ENCODE data around the gene LHPP.

Gene LHPP

GRCh38 chr10:124572751-124573150 is 111.1 kb downstream of the LHPP start:
- no peak overlapping the region for H3K27ac ChIP-seq (replicated peaks)
- no peak overlapping the region for H3K4me3 ChIP-seq (replicated peaks; ENCODE audit: insufficient read depth, low read length)
- no peak for TF ChIP-seq REST (IDR thresholded peaks at IDR 0.05; ENCODE audit: insufficient replicate concordance, low read depth)
- TF ChIP-seq GABPA (IDR thresholded peaks at IDR 0.05; ENCODE audit: low read depth) = no peak
- TF ChIP-seq CTCF (IDR thresholded peaks at IDR 0.05; ENCODE audit: insufficient read depth, low read length) = no peak
- no peak for TF ChIP-seq POLR2AphosphoS5 (IDR thresholded peaks at IDR 0.05; ENCODE audit: low read depth)
- TF ChIP-seq SPI1 (IDR thresholded peaks at IDR 0.05; ENCODE audit: borderline replicate concordance, low read depth) = no peak
- no peaks in the 10 kb centered on the region for H3K27me3 ChIP-seq (ENCODE audit: insufficient read depth, poor library complexity, severe bottlenecking)
- no peak for DNase-seq (ENCODE audit: low read depth in 1 of 2, low spot score in 1 of 2)

GRCh38 chr10:124573726-124574455 is 112.3 kb downstream of the LHPP start:
- Histone ChIP-seq H3K27ac (replicated peaks) (no peak overlapping the region), H3K4me3 (replicated peaks; ENCODE audit: insufficient read depth, low read length) (no peak overlapping the region), H3K27me3 (ENCODE audit: insufficient read depth, poor library complexity, severe bottlenecking) (no peaks in the 10 kb centered on the region)
- no peak for TF ChIP-seq GABPA (IDR thresholded peaks at IDR 0.05; ENCODE audit: low read depth)
- no peak for TF ChIP-seq SPI1 (IDR thresholded peaks at IDR 0.05; ENCODE audit: borderline replicate concordance, low read depth)
- no peak for TF ChIP-seq REST (IDR thresholded peaks at IDR 0.05; ENCODE audit: insufficient replicate concordance, low read depth)
- TF ChIP-seq POLR2AphosphoS5 (IDR thresholded peaks at IDR 0.05; ENCODE audit: low read depth) = no peak
- TF ChIP-seq CTCF (IDR thresholded peaks at IDR 0.05; ENCODE audit: insufficient read depth, low read length) = no peak
- no peak for DNase-seq (ENCODE audit: low read depth in 1 of 2, low spot score in 1 of 2)

GRCh38 chr10:124574456-124575070 is 112.9 kb downstream of the LHPP start:
- no peaks in the 10 kb centered on the region for H3K27me3 ChIP-seq (ENCODE audit: insufficient read depth, poor library complexity, severe bottlenecking)
- DNase-seq (ENCODE audit: low read depth in 1 of 2, low spot score in 1 of 2) = no peak
- TF ChIP-seq POLR2AphosphoS5 (IDR thresholded peaks at IDR 0.05; ENCODE audit: low read depth) (no peak), CTCF (IDR thresholded peaks at IDR 0.05; ENCODE audit: insufficient read depth, low read length) (no peak), SPI1 (IDR thresholded peaks at IDR 0.05; ENCODE audit: borderline replicate concordance, low read depth) (no peak), REST (IDR thresholded peaks at IDR 0.05; ENCODE audit: insufficient replicate concordance, low read depth) (no peak), GABPA (IDR thresholded peaks at IDR 0.05; ENCODE audit: low read depth) (no peak)
- no peak overlapping the region for H3K27ac ChIP-seq (replicated peaks)
- no peak overlapping the region for H3K4me3 ChIP-seq (replicated peaks; ENCODE audit: insufficient read depth, low read length)
